Measurements from ENCODE around the gene TCIRG1.

Gene TCIRG1

DNA sequence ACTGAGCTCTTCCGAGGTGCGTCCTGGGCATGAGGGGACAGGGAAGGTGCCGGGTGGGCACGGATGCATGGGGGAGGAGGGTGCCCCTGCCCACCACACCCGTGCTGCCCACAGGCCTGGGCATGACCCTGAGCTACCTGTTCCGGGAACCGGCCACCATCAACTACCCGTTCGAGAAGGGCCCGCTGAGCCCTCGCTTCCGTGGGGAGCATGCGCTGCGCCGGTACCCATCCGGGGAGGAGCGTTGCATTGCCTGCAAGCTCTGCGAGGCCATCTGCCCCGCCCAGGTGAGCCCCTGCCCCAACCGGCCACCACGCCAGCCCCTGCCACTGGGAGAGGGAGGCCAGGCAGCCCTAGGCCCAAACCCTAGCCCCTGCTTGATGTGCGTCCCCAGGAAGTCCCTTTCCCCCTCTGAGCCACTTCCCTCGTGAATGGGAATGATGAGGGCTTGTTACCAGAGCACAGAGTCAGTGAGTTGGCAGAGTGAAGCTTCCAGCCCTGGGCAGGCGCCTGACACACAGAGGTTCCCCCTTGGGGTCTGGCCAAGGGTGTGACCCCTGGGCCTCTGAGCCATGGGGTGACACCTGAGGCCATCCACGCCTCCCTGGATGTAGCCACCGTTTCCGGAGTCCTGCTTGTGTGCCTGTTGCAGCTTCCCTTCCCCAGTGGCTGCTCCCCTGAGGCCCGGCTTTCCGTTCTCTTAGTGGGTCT is 5.7 kb upstream of the TCIRG1 start:
- no peak for FAIRE-seq
- no peak for TF ChIP-seq POLR2A (IDR thresholded peaks at IDR 0.05; ENCODE audit: low read depth, low read length)
- DNase-seq (ENCODE audit: insufficient read length, low spot score) = no peak

DNA sequence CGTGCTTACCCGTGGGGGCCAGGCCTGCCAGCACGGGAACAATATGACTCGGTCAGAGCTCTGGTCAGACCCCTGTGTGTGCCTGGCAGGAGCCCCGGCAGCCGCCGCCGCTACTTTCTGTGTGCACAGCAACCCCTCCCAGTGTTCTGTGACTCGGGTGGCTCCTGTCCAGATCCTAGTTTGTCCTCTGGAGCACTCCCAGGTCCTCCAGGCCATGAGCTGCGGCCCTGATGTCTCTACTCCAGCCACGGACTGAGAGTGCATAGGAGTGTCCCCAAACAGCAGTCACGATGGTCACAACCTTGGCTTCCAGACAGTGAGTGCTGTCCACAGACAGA is 5.1 kb upstream of the TCIRG1 start:
- no peak for FAIRE-seq
- no peak for TF ChIP-seq POLR2A (IDR thresholded peaks at IDR 0.05; ENCODE audit: low read depth, low read length)
- DNase-seq (ENCODE audit: insufficient read length, low spot score) = no peak

- TF ChIP-seq POLR2A (IDR thresholded peaks at IDR 0.05; ENCODE audit: low read depth, low read length) = no peak
- FAIRE-seq (no peak), DNase-seq (ENCODE audit: insufficient read length, low spot score) (no peak)
Measured at GRCh38 chr11:68035266-68035876, 3.5 kb upstream of the TCIRG1 start.

DNA sequence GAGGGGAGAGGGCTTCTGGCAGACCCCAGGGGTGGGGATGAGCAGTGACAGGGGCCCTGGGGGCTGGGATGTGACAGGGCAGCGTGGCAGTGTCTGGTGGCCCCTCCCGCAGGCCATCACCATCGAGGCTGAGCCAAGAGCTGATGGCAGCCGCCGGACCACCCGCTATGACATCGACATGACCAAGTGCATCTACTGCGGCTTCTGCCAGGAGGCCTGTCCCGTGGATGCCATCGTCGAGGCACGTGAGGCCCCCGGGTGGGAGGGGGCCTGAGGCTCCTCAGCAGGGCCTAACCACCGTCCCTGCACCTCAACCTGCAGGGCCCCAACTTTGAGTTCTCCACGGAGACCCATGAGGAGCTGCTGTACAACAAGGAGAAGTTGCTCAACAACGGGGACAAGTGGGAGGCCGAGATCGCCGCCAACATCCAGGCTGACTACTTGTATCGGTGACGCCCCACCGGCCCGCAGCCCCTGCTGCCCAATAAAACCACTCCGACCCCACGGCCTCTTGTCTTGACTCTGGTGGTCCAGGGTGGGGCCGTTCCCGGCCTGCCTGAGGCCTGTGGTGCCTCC is 2.6 kb upstream of the TCIRG1 start:
- FAIRE-seq (no peak), DNase-seq (ENCODE audit: insufficient read length, low spot score) (no peak)
- no peak for TF ChIP-seq POLR2A (IDR thresholded peaks at IDR 0.05; ENCODE audit: low read depth, low read length)

- DNase-seq (ENCODE audit: insufficient read length, low spot score) (no peak), FAIRE-seq (no peak)
- no peak for TF ChIP-seq POLR2A (IDR thresholded peaks at IDR 0.05; ENCODE audit: low read depth, low read length)
Measured at GRCh38 chr11:68036717-68037239, 2.0 kb upstream of the TCIRG1 start.

GRCh38 chr11:68037411-68038225 is 1.2 kb upstream of the TCIRG1 start:
- no peak for DNase-seq (ENCODE audit: insufficient read length, low spot score)
- FAIRE-seq = no peak
- no peak for TF ChIP-seq POLR2A (IDR thresholded peaks at IDR 0.05; ENCODE audit: low read depth, low read length)

DNA sequence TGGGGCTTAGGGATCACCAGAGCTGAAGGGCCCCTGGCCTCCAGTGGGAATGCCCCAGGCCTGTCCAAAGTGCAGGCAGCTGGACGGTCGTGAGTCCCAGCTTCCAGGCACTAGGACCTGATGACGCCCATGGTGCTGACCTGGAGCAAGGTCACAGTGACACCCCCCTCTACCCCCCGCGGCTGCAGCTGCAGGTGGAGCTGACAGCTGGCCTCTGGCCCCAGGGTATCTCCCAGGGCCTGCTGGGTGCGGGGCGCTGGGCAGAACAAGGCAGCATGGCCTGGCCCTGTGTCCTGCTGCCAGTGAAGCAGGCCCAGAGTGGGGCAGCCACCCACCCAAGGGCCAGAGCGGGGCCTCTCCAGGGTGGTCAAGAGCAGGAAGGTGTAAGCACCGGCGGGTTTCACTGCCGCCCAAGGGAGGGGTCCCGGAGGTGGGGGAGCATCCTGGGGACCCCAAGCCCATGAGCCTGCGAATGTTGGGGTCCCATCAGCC is 553 bp upstream of the TCIRG1 start:
- FAIRE-seq = no peak

DNA sequence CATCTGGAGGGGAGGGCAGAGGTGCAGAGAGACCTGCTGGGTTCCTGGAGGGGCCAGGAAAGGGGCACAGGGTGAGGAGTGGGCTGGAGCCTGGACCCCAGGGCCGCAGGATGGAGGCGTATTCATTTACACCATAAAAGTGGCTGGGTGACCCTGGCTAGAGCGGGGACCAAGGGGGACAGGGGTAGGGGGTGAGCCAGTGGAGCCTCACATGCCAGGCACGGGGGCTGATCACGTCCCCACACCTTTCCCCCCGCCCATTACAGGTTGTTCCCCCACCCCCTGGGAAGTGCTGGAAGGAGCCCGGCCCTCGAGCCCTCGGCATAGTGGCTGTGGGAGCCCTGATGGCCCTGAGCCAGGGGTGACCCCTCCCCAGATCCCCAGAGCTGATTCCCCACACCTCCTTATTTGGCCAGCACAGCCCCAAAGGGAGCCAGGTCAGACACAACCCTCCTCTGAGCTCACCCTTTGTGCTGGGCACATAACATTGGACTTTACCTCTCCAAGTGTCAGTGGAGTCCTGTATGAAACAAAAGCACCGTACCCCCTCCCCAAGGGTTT is 781 bp downstream of the TCIRG1 start:
- FAIRE-seq (no peak), DNase-seq (ENCODE audit: insufficient read length, low spot score) (no peak)
- no peak for TF ChIP-seq POLR2A (IDR thresholded peaks at IDR 0.05; ENCODE audit: low read depth, low read length)

More for the DNA sequence above, 553 bp upstream of the TCIRG1 start:
- no peak for DNase-seq (ENCODE audit: insufficient read length, low spot score)
- no peak for TF ChIP-seq POLR2A (IDR thresholded peaks at IDR 0.05; ENCODE audit: low read depth, low read length)

GRCh38 chr11:68040101-68040956 is 1.5 kb downstream of the TCIRG1 start:
- peak; percentile 47 for TF ChIP-seq POLR2A (IDR thresholded peaks at IDR 0.05; ENCODE audit: low read depth, low read length)
- DNase-seq (ENCODE audit: insufficient read length, low spot score) (peak; percentile 64), FAIRE-seq (no peak)

DNA sequence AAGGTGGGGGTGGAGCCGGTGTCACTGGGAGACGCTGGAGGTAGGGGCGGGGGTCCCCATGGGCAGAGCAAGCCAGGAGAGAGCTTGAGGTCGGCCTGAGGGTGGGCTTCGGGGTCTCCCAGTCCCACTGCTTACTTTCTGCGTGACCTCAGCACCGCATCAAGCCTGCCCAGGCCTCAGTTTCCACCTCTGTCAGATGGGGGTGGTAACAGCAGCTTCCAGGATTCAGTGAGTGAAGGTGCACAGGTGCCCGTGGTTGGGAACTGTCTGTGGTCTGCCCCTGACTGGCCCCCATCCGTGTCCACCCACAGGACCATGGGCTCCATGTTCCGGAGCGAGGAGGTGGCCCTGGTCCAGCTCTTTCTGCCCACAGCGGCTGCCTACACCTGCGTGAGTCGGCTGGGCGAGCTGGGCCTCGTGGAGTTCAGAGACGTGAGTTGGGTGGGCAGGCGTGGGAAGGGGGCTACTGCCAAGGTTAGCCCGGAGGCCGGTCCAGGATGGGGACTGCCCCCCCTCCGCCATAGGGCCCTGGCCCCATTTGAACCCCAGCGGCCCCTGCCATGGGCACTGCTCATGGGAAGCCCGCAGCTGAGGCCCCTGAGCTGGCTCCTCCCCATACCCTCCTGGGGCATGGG is 2.2 kb downstream of the TCIRG1 start:
- DNase-seq (ENCODE audit: insufficient read length, low spot score) (no peak), FAIRE-seq (no peak)
- TF ChIP-seq POLR2A (IDR thresholded peaks at IDR 0.05; ENCODE audit: low read depth, low read length) = no peak

GRCh38 chr11:68041617-68042218 is 2.9 kb downstream of the TCIRG1 start:
- FAIRE-seq (no peak), DNase-seq (ENCODE audit: insufficient read length, low spot score) (no peak)
- no peak for TF ChIP-seq POLR2A (IDR thresholded peaks at IDR 0.05; ENCODE audit: low read depth, low read length)

Measured in H54 (cell line).